Cardiac fibroblast (primary cell): ENCODE data around the gene FANCI.

Source experiments
- DNase-seq, 2 donors: peaks; one replicate each; pipeline versions ENCODE4 v3.0.0 to v3.0.0-alpha.2; 2010; ENCODE audit warnings: low read depth in 2 of 2
- H3K4me3 ChIP-seq, 2 donors: replicated peaks in 1 of 2; 1 replicate in 1 of 2; 2 replicates in 1 of 2; pipeline ENCODE4 v1.5.1; 2011; ENCODE audit warnings: low read depth in 2 of 2, low read length in 2 of 2, mild to moderate bottlenecking in 2 of 2, moderate library complexity in 1 of 2
- TF ChIP-seq, protein P1 (sequence below): IDR thresholded peaks from one replicate; pipeline ENCODE4 v1.5.1; 2011; ENCODE audit warnings: low read depth, mild to moderate bottlenecking, low read length, inconsistent platforms

Gene FANCI

DNA sequence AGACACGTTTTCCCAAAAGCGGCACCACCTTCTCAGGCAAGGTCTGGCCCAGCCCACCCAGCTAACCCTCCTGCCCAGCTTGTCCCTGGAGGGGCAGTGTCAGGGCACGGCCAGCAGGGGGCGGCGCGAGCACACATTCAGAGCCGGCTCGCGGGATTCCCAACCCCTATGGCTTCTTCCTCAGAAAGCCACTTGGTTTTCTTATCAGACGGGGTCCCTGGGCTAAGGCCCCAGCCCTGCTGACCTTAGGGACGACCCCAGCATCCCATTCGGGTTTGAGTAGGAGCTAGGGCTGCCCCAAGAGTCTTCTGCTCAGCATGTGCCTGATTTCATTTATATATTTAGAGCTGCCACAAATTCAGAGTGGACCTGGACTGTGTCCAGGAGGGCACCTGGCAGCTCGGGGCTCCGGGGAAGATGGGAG is 36.9 kb upstream of the FANCI start:
- peak; percentile 70 to 75 for DNase-seq
- peak overlapping the region in 1 of 2 donors; percentile 18 for H3K4me3 ChIP-seq

DNA sequence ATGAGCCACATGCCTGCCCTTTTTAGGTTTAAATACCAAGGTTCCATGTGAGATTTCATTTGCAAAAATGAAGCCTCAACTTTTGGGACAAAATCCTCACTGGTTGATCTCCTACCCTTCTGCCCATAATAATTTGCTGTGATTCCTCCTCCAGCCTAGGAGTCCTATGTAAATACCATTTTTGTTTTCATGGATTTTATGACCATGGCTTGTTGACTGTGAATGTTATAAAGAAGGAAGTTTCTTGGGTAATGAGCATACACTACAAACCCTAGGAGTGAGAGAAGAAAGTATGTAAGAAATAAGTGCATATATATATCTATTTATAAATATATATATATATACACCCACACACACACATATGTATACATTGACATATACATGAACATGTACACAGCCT is 35.5 kb upstream of the FANCI start:
- no peak overlapping the region for H3K4me3 ChIP-seq
- TF ChIP-seq, protein P1, sequence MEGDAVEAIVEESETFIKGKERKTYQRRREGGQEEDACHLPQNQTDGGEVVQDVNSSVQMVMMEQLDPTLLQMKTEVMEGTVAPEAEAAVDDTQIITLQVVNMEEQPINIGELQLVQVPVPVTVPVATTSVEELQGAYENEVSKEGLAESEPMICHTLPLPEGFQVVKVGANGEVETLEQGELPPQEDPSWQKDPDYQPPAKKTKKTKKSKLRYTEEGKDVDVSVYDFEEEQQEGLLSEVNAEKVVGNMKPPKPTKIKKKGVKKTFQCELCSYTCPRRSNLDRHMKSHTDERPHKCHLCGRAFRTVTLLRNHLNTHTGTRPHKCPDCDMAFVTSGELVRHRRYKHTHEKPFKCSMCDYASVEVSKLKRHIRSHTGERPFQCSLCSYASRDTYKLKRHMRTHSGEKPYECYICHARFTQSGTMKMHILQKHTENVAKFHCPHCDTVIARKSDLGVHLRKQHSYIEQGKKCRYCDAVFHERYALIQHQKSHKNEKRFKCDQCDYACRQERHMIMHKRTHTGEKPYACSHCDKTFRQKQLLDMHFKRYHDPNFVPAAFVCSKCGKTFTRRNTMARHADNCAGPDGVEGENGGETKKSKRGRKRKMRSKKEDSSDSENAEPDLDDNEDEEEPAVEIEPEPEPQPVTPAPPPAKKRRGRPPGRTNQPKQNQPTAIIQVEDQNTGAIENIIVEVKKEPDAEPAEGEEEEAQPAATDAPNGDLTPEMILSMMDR, result no peak
- DNase-seq, result no peak

More for the DNA sequence above, 36.9 kb upstream of the FANCI start:
- TF ChIP-seq, protein P1, result peak; percentile 99

DNA sequence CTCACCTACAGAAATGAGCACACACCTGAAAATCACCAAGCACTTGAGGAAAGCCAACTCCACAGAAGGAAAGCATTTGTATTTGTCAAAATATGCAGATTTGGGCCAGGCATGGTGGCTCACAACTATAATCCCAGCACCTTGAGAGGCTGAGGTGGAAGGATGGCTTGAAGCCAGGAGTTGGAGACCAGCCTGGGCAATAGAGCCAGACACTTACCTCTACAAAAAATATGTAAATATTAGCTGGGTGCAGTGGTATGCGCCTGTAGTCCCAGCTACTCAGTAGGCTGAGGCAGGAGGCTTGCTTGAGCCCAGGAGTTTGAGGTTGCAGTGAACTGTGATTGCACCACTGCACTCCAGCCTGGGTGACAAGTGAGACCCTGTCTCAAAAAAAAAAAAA is 34.7 kb upstream of the FANCI start:
- no peak overlapping the region for H3K4me3 ChIP-seq
- TF ChIP-seq, protein P1, result no peak
- DNase-seq, result no peak

DNA sequence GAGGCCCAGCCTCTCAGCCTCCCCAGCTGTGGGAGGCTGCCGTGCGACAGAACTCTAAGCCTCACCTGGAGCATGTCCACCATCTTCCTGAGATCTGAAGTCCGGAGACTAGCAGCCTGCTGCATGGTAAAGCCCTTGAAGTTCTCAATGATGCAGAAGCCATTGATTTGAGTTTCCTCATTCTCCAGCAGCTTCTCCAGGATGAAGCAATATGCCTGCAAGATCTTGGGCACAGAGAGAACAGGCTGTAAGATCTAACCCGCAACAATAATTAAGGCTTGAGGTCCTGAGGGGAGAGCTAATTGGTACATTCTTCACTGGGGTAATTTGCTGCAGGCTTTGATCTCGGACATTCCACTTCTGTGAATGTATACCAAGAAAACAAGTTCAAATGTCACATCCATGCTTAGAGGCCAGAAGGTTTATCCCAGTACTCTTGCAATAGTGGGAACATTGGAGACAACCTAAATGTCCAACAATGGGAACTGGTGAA is 32.1 kb upstream of the FANCI start:
- H3K4me3 ChIP-seq, result no peak overlapping the region
- DNase-seq, result no peak
- TF ChIP-seq, protein P1, result no peak

DNA sequence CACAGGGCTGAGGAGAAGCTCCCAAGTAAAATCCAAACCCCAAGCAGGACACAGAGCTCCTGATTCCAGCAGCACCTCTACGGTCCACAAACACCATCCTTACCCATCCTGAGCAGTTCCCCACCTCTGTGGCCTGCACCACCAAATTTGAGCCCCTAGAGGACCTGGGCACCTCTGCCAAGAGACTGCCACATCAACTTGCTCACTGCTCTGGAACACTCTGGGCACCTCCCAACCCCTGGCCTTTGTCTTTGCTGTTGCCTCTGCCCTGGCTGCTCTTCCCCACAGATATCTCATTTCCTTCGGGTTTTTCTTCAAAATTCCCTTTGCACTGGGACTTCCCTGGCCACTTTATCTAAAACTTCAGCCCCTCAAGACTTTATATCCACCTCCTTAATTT is 28.2 kb upstream of the FANCI start:
- DNase-seq, result no peak
- no peak overlapping the region for H3K4me3 ChIP-seq
- TF ChIP-seq, protein P1, result no peak

DNA sequence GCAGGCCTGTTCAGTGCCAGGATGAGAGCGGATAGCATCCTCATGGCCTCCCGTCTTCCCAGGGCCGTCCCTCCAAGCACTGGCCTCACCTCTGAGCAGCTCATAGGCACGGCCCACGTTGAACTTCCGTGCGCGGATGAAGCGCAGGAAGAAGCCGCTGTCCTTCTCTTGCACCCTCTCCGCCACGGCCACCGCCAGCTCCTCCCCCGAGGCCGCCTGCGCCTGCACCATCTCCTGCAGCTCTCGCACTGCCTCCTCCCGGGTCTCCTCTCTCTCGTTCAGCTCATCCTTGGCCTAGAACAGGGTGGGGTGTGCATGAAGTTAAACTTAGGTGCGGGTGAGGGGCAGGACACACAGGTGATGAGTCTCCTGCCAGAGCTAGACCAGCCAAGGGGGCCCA is 26.7 kb upstream of the FANCI start:
- no peak for DNase-seq
- TF ChIP-seq, protein P1, result no peak
- no peak overlapping the region for H3K4me3 ChIP-seq
